Osteocyte (in vitro differentiated cells): Measurements from ENCODE around the gene ESPL1. TPM values are rescaled to one million over a fixed set of nuclear protein-coding genes. Genes with fewer than 3 reads are reported as not detected.

Experiments used
- DNase-seq: peaks from one replicate; pipeline ENCODE4 v3.0.0; 2021; ENCODE audit warnings: mixed read lengths; ENCODE audit not compliant: unreplicated experiment; ENCODE audit errors: extremely low spot score
- H3K27ac Mint-ChIP-seq: one replicate; pipeline ENCODE4 v1.8.0; 2021; ENCODE audit warnings: mild to moderate bottlenecking, mixed read lengths; ENCODE audit not compliant: unreplicated experiment
- H3K27me3 Mint-ChIP-seq: one replicate; pipeline ENCODE4 v1.8.0; 2021; ENCODE audit warnings: mixed read lengths; ENCODE audit not compliant: unreplicated experiment
- H3K36me3 Mint-ChIP-seq: one replicate; pipeline ENCODE4 v1.8.0; 2021; ENCODE audit warnings: mixed read lengths; ENCODE audit not compliant: unreplicated experiment
- H3K4me1 Mint-ChIP-seq: one replicate; pipeline ENCODE4 v1.8.0; 2021; ENCODE audit warnings: mixed read lengths; ENCODE audit not compliant: unreplicated experiment
- H3K4me3 Mint-ChIP-seq: one replicate; pipeline ENCODE4 v1.8.0; 2021; ENCODE audit warnings: mild to moderate bottlenecking, moderate library complexity, mixed read lengths; ENCODE audit not compliant: unreplicated experiment
- H3K9me3 Mint-ChIP-seq: one replicate; pipeline ENCODE4 v1.8.0; 2021; ENCODE audit warnings: mixed read lengths; ENCODE audit not compliant: unreplicated experiment
- total RNA-seq: library from RNA; stranded (reverse); gene quantifications from 2 replicates; pipeline ENCODE4 v1.2.1, GENCODE V29; 2021
- TF ChIP-seq, protein P1 (sequence below): fragments of 200-600 bp; sonication (generic); IDR thresholded peaks from 2 replicates; pipeline ENCODE4 v1.5.0; 2021; ENCODE audit warnings: antibody characterized with exemption, mild to moderate bottlenecking, moderate library complexity

ESPL1 gene
- total RNA-seq, 1 donor from 2014 or later = 7.6 TPM

DNA sequence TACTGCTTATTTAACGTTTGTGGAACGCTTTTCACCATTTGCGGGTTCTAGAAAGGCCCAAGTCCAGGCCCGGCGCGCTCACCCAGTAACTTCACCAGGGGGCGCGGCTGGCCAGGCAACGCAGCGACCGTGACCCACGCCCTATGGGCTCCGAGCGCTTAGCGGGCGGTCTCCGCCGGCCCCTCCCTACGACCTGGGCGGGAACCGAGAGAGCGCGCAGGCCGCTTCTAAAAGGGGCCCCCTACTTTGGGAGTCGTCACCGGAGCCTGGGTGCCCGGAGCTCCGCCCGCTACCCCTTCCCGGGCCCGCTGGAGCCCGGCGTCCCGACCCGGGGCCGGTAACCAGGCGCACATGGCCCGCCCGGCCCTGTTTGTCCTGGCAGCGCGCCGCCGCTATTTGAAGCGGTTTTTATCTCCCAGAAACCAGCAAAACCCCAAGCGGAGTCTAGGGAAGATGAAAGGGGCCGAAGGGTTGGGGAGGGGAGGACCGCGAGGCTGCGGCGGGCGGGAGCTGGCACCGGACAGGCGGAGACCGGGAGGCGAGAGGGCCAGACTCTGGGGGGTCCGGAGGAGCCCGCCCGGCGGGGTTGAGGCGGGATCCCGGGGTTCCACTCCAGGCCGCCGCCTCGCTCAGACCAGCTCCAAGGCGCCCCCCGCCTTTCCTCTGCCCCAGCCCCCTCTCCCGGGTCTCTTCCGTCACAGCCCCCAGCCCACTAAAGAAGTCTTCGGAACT lies 56.8 kb downstream of the ESPL1 start:
- no peaks in the 10 kb centered on the region for H3K36me3 Mint-ChIP-seq
- peak overlapping the region; percentile 72 for H3K4me3 Mint-ChIP-seq
- TF ChIP-seq, protein P1, sequence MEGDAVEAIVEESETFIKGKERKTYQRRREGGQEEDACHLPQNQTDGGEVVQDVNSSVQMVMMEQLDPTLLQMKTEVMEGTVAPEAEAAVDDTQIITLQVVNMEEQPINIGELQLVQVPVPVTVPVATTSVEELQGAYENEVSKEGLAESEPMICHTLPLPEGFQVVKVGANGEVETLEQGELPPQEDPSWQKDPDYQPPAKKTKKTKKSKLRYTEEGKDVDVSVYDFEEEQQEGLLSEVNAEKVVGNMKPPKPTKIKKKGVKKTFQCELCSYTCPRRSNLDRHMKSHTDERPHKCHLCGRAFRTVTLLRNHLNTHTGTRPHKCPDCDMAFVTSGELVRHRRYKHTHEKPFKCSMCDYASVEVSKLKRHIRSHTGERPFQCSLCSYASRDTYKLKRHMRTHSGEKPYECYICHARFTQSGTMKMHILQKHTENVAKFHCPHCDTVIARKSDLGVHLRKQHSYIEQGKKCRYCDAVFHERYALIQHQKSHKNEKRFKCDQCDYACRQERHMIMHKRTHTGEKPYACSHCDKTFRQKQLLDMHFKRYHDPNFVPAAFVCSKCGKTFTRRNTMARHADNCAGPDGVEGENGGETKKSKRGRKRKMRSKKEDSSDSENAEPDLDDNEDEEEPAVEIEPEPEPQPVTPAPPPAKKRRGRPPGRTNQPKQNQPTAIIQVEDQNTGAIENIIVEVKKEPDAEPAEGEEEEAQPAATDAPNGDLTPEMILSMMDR = peak; percentile 85
- H3K27ac Mint-ChIP-seq = peak overlapping the region; percentile 96
- peak; percentile 95 for DNase-seq
- no peaks in the 10 kb centered on the region for H3K27me3 Mint-ChIP-seq
- peaks cover 29% of the 10 kb centered on the region for H3K4me1 Mint-ChIP-seq
- H3K9me3 Mint-ChIP-seq = no peaks in the 10 kb centered on the region

DNA sequence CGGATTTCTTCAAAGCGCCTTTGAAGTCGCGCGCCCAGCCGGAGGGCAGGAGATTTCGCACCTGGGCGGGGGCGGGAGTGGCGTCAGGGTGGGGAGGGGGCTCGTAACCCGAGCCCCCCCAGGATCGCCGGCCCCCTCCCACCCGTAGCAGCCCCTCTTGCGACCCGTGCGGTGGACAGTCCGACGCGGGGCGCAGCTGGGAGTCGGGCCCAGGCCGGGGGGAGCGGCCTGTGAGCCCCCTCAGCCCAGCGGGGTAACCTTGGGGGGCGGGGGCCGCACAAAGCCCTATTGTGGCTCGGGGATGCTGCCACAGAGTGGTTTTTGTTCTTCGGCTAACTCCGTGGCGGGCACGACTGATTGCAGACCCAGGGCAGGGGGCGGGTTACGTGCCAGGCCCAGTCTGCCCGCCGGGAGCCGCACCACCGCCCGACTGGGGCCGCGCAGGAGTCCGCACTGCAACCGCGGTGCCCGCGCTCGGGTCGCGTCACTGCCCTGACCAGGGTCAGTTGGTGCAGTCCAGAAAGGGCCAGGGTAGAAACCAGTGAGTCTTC lies 57.5 kb downstream of the ESPL1 start:
- Mint-ChIP-seq H3K9me3 (no peaks in the 10 kb centered on the region), H3K27ac (no peak overlapping the region), H3K4me1 (peaks cover 24% of the 10 kb centered on the region), H3K4me3 (peak overlapping the region; percentile 72), H3K36me3 (no peaks in the 10 kb centered on the region), H3K27me3 (no peaks in the 10 kb centered on the region)
- TF ChIP-seq, protein P1 = no peak
- DNase-seq = no peak

DNA sequence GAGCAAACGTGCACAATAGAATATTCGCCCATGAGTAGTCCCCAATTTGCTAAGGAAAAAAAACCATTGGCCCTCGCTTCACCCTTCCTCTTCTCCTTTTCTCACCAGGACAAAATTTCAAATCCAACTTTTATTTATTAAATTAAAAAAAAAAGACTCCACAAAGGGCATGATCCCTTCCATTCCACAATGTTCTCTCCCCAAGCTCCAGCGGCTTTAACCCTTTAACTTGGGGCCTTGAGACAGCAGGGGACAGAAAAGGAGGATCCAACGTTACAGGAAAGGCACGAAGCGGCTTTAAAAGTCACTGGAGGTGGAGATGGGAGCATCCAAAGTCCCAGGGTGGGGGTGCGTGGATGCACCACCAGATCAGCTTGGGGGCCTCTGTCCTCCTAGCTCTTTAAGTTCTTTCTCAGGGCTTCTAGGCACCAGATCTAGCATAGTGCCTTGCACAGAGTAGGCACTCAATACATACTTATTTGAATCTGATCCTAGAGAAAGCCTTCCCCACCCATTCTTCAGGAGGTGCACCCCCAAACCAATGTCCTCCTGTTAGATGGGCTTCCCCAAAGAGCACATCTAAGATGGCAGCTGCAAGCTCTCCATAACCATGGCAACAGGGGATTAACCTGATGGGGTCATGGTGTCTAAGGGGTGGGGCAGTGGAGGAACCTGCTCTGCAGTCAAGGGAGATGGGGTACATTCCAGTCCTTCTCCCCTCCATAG lies 58.5 kb downstream of the ESPL1 start:
- no peak for DNase-seq
- TF ChIP-seq, protein P1 = no peak
- no peak overlapping the region for H3K27ac Mint-ChIP-seq
- H3K9me3 Mint-ChIP-seq = no peaks in the 10 kb centered on the region
- H3K27me3 Mint-ChIP-seq = no peaks in the 10 kb centered on the region
- peaks cover 17% of the 10 kb centered on the region for H3K4me1 Mint-ChIP-seq
- no peak overlapping the region for H3K4me3 Mint-ChIP-seq
- no peaks in the 10 kb centered on the region for H3K36me3 Mint-ChIP-seq

DNA sequence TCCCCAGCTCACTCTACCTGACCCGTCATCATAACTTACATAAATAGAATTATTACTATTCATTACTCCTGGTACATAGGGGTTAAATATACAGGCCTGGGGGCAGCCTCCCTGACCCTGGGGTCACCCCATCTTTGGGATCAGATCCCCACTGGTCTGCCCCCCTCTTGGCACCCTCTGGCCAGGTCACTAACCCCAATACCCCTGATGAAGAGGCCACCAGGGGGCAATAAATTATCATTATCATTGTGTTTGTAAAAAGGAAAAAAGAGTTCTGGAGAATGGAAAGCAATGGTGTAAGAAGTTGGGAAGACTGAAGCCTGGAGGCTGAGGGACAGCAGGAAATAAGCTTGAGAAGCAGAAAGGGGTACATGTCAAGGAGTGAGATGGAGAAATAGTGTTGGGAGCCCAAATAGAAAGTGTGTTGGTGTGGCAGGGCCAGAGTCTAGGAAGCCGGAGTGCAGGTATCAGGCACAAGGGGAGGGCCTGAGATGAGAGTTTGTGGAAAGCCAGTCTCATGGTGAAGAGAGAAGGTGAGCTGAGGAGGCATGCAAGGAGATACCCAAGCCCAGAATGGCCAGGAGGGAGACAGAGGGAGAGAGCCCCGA lies 59.4 kb downstream of the ESPL1 start:
- DNase-seq = no peak
- H3K4me1 Mint-ChIP-seq = peaks cover 13% of the 10 kb centered on the region
- no peak overlapping the region for H3K27ac Mint-ChIP-seq
- no peak overlapping the region for H3K4me3 Mint-ChIP-seq
- H3K36me3 Mint-ChIP-seq = no peaks in the 10 kb centered on the region
- H3K27me3 Mint-ChIP-seq = peaks cover 3% of the 10 kb centered on the region
- TF ChIP-seq, protein P1 = peak; percentile 32
- no peaks in the 10 kb centered on the region for H3K9me3 Mint-ChIP-seq

DNA sequence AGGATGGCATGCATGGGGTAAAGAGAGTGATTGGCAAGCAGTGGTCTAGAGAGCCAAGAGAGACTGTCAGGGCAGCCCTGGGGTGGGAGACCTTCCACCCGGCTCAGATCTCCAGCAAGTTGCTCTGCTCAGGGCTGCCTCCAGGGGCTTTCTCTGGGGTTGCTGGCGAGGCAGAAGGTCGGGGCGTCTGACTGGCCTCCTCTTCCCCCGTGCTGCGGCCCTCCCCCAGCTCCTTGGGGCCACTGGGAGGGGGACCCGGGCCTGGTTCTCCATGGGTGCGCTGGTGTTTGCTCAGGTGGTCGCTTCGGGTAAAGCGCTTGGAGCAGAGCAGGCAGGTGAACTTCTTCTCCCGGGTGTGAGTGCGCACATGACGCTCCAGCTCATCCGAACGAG lies 59.9 kb downstream of the ESPL1 start:
- TF ChIP-seq, protein P1 = no peak
- no peak for DNase-seq
- H3K27ac Mint-ChIP-seq = no peak overlapping the region
- H3K4me3 Mint-ChIP-seq = no peak overlapping the region
- no peaks in the 10 kb centered on the region for H3K36me3 Mint-ChIP-seq
- peaks cover 13% of the 10 kb centered on the region for H3K4me1 Mint-ChIP-seq
- no peaks in the 10 kb centered on the region for H3K9me3 Mint-ChIP-seq
- peaks cover 3% of the 10 kb centered on the region for H3K27me3 Mint-ChIP-seq
